Hepatocyte (in vitro differentiated cells): ENCODE results near the gene IFI6. TPM values are rescaled to one million over a fixed set of nuclear protein-coding genes. Genes with fewer than 3 reads are reported as not detected.

ENCODE experiments used
- DNase-seq: peaks from one replicate; pipeline ENCODE4 v3.0.0-alpha.2; 2016; ENCODE audit warnings: low spot score
- H2AFZ ChIP-seq: fragments of 200-600 bp; sonication (generic); 2 replicates; pipeline ENCODE4 v1.6.0; 2016; ENCODE audit warnings: antibody characterized with exemption, mild to moderate bottlenecking
- H3K27ac ChIP-seq: fragments of 200-600 bp; sonication (generic); 2 replicates; pipeline ENCODE4 v1.5.1; 2016; ENCODE audit warnings: mild to moderate bottlenecking
- H3K27me3 ChIP-seq: fragments of 200-600 bp; sonication (generic); 2 replicates; pipeline ENCODE4 v1.6.1; 2016
- H3K36me3 ChIP-seq: fragments of 200-600 bp; sonication (generic); replicated peaks from 2 replicates; pipeline ENCODE4 v1.5.1; 2016; ENCODE audit warnings: low read depth; ENCODE audit not compliant: insufficient read depth
- H3K4me1 ChIP-seq: fragments of 200-600 bp; sonication (generic); 2 replicates; pipeline ENCODE4 v1.5.1; 2016; ENCODE audit warnings: mild to moderate bottlenecking, moderate library complexity; ENCODE audit not compliant: insufficient read depth
- H3K4me2 ChIP-seq: fragments of 200-600 bp; sonication (generic); 2 replicates; pipeline ENCODE4 v1.6.0; 2016
- H3K4me3 ChIP-seq: fragments of 200-600 bp; sonication (generic); 2 replicates; pipeline ENCODE4 v1.5.1; 2016; ENCODE audit warnings: mild to moderate bottlenecking
- H3K79me2 ChIP-seq: fragments of 200-600 bp; sonication (generic); 2 replicates; pipeline ENCODE4 v1.6.0; 2017; ENCODE audit warnings: mild to moderate bottlenecking
- H3K9me2 ChIP-seq: fragments of 200-600 bp; sonication (generic); replicated peaks from 2 replicates; pipeline ENCODE4 v1.6.0; 2017; ENCODE audit warnings: mild to moderate bottlenecking; ENCODE audit not compliant: insufficient read depth
- H3K9me3 ChIP-seq: fragments of 200-600 bp; sonication (generic); 2 replicates; pipeline ENCODE4 v1.5.1; 2016; ENCODE audit warnings: low read depth, mild to moderate bottlenecking
- H4K20me1 ChIP-seq: fragments of 200-600 bp; sonication (generic); 2 replicates; pipeline ENCODE4 v1.6.0; 2016; ENCODE audit warnings: mild to moderate bottlenecking; ENCODE audit not compliant: insufficient read depth, poor library complexity, severe bottlenecking
- CTCF ChIP-seq: fragments of 200-600 bp; sonication (generic); IDR thresholded peaks from 2 replicates; pipeline ENCODE4 v1.5.1; 2016; ENCODE audit warnings: antibody characterized with exemption, mild to moderate bottlenecking; ENCODE audit not compliant: poor library complexity
- EZH2 ChIP-seq: fragments of 200-600 bp; sonication (generic); IDR thresholded peaks from 2 replicates; pipeline ENCODE4 v1.6.1; 2016; ENCODE audit warnings: antibody characterized with exemption, mild to moderate bottlenecking, borderline replicate concordance
- EZH2phosphoT487 ChIP-seq: fragments of 200-600 bp; sonication (generic); IDR thresholded peaks from one replicate; pipeline ENCODE4 v1.6.1; 2018; ENCODE audit warnings: antibody characterized with exemption, mild to moderate bottlenecking, low read depth, moderate library complexity; ENCODE audit not compliant: unreplicated experiment, severe bottlenecking
- WGBS: methylation state at CpG from one replicate; pipeline ENCODE4 v1.1.6; 2016; ENCODE audit warnings: low lambda C conversion rate; ENCODE audit errors: missing lambda C conversion rate; 5-methylcytosine and 5-hydroxymethylcytosine counted together
- polyA plus RNA-seq: library from polyadenylated mRNA; unstranded; fragments of >200 nt; fragmentation: Nextera tagmentation; extraction: Ambion mirVana; gene quantifications from 2 replicates; pipeline ENCODE4 v1.2.1, GENCODE V29; 2016
- total RNA-seq: library from RNA; depleted of rRNA; stranded (reverse); fragments of >200 nt; gene quantifications from 2 replicates; pipeline ENCODE4 v1.2.3, GENCODE V29; 2014

The IFI6 gene
- total and polyA plus RNA-seq, 2 experiments from 2014 or later = 114 to 194 TPM

- Histone ChIP-seq H2AFZ (peak overlapping the region; percentile 59), H3K4me3 (no peak overlapping the region)
- WGBS = 46% methylated on average over 12 of the region's 12 CpGs
These were observed 9.1 kb downstream of the IFI6 start for GRCh38 chr1:27662707-27663393.

GRCh38 chr1:27662261-27662660 is 9.7 kb downstream of the IFI6 start:
- Histone ChIP-seq H3K9me2 (no peaks in the 10 kb centered on the region), H3K4me2 (no peak overlapping the region), H3K36me3 (no peaks in the 10 kb centered on the region), H3K4me3 (no peak overlapping the region), H4K20me1 (no peaks in the 10 kb centered on the region), H3K27me3 (no peaks in the 10 kb centered on the region), H3K79me2 (no peaks in the 10 kb centered on the region), H3K4me1 (no peaks in the 10 kb centered on the region), H3K9me3 (no peaks in the 10 kb centered on the region), H2AFZ (no peak overlapping the region), H3K27ac (no peak overlapping the region)
- no peak for DNase-seq
- TF ChIP-seq CTCF = no peak
- TF ChIP-seq EZH2 = no peak
- no peak for TF ChIP-seq EZH2phosphoT487
- 93% methylated on average over 5 of the region's 5 CpGs for WGBS

More at GRCh38 chr1:27662707-27663393, 9.1 kb downstream of the IFI6 start:
- Histone ChIP-seq H3K4me1 (no peaks in the 10 kb centered on the region), H4K20me1 (no peaks in the 10 kb centered on the region), H3K4me2 (no peak overlapping the region), H3K79me2 (no peaks in the 10 kb centered on the region), H3K36me3 (no peaks in the 10 kb centered on the region), H3K27ac (peak overlapping the region; percentile 69), H3K9me3 (no peaks in the 10 kb centered on the region), H3K9me2 (no peaks in the 10 kb centered on the region), H3K27me3 (no peaks in the 10 kb centered on the region)
- peak; percentile 87 for DNase-seq
- TF ChIP-seq CTCF = peak; percentile 80
- no peak for TF ChIP-seq EZH2
- TF ChIP-seq EZH2phosphoT487 = no peak

GRCh38 chr1:27661412-27662075 is 10.4 kb downstream of the IFI6 start:
- Histone ChIP-seq H2AFZ (no peak overlapping the region), H3K4me3 (no peak overlapping the region), H3K36me3 (no peaks in the 10 kb centered on the region), H3K4me1 (no peaks in the 10 kb centered on the region), H3K9me2 (no peaks in the 10 kb centered on the region), H3K9me3 (no peaks in the 10 kb centered on the region), H3K4me2 (no peak overlapping the region), H3K27me3 (no peaks in the 10 kb centered on the region), H4K20me1 (no peaks in the 10 kb centered on the region), H3K79me2 (no peaks in the 10 kb centered on the region), H3K27ac (no peak overlapping the region)
- no peak for TF ChIP-seq CTCF
- TF ChIP-seq EZH2 = no peak
- no peak for TF ChIP-seq EZH2phosphoT487
- no peak for DNase-seq
- WGBS = 96% methylated on average over 8 of the region's 8 CpGs
